Endothelial cell of umbilical vein (primary cell): Measurements from ENCODE around the gene COPB1. TPM values are rescaled to one million over a fixed set of nuclear protein-coding genes. Genes with fewer than 3 reads are reported as not detected.

ENCODE experiments used
- BruUV-seq: library from RNA; stranded (reverse); fragments of 400-500 nt; replicated peaks from 2 replicates; lab custom pipeline; 2021; lab: Mats Ljungman, UMichigan
- CTCF ChIA-PET: fragments of 300-600, 350-600 bp; sonication (Branson Sonifier 250); formaldehyde crosslinking; loops from one replicate; lab custom pipeline; 2021; ENCODE audit warnings: antibody characterized with exemption, inconsistent platforms; lab: Charles Lee
- POLR2A ChIA-PET: fragments of 300-600, 350-600 bp; sonication (Branson Sonifier 250); formaldehyde crosslinking; loops from one replicate; lab custom pipeline; 2021; ENCODE audit warnings: antibody characterized with exemption, inconsistent platforms; lab: Charles Lee
- DNase-seq: peaks from one replicate; pipeline ENCODE4 v3.0.0-alpha.2; 2011; ENCODE audit warnings: low read depth, low spot score
- FAIRE-seq: peaks from 2 replicates; lab custom pipeline; 2011; peaks lifted over from hg19 to GRCh38; lab: Jason Lieb, UNC
- H2AFZ ChIP-seq: 2 replicates; pipeline ENCODE4 v1.6.0; 2012; ENCODE audit warnings: low read depth, low read length, control low read depth, inconsistent platforms
- H3K27ac ChIP-seq: 2 replicates; pipeline ENCODE4 v1.5.1; 2011; ENCODE audit warnings: low read depth, mild to moderate bottlenecking, control low read depth, low read length, moderate library complexity; ENCODE audit not compliant: insufficient read depth
- H3K27me3 ChIP-seq, 2 experiments: 2 replicates each; pipeline versions ENCODE4 v1.6.0 to v1.6.1; 2011; ENCODE audit warnings: low read length in 2 of 2, mixed read lengths in 1 of 2; ENCODE audit not compliant: control insufficient read depth in 2 of 2, insufficient read depth in 2 of 2
- H3K36me3 ChIP-seq, 2 experiments: 2 replicates in 1 of 2; 3 replicates in 1 of 2; pipeline ENCODE4 v1.5.1; 2011; ENCODE audit warnings: low read length in 2 of 2, mild to moderate bottlenecking in 1 of 2, moderate library complexity in 1 of 2; ENCODE audit not compliant: control insufficient read depth in 2 of 2, insufficient read depth in 2 of 2; ENCODE audit errors: extremely low read depth in 1 of 2
- H3K4me1 ChIP-seq: 3 replicates; pipeline ENCODE4 v1.5.1; 2011; ENCODE audit warnings: mild to moderate bottlenecking, low read length; ENCODE audit not compliant: control insufficient read depth, insufficient read depth; ENCODE audit errors: extremely low read depth
- H3K4me2 ChIP-seq: 2 replicates; pipeline ENCODE4 v1.6.1; 2011; ENCODE audit warnings: low read length, control low read depth, mixed read lengths; ENCODE audit not compliant: insufficient read depth
- H3K4me3 ChIP-seq, 3 experiments: fragments of 200-600 bp in 1 of 3; sonication (generic), shearing (Covaris generic) in 1 of 3; replicated peaks in 1 of 3; 2 replicates each; pipeline ENCODE4 v1.5.1; 2011 to 2016; ENCODE audit warnings: control low read depth in 3 of 3, low read length in 3 of 3, mild to moderate bottlenecking in 2 of 3, inconsistent platforms in 1 of 3, low read depth in 1 of 3, moderate library complexity in 1 of 3; ENCODE audit not compliant: insufficient read depth in 1 of 3
- H3K79me2 ChIP-seq: 2 replicates; pipeline ENCODE4 v1.6.0; 2012; ENCODE audit warnings: low read length, inconsistent platforms; ENCODE audit not compliant: control insufficient read depth, insufficient read depth
- H3K9ac ChIP-seq: replicated peaks from 2 replicates; pipeline ENCODE3; 2011; ENCODE audit warnings: low read length, control low read depth; ENCODE audit not compliant: insufficient read depth; ENCODE audit errors: extremely low read depth
- H3K9me1 ChIP-seq: replicated peaks from 3 replicates; pipeline ENCODE4 v1.6.0; 2011; ENCODE audit warnings: mild to moderate bottlenecking, low read length; ENCODE audit not compliant: control insufficient read depth, insufficient read depth; ENCODE audit errors: extremely low read depth
- H3K9me3 ChIP-seq: replicated peaks from 2 replicates; pipeline ENCODE4 v1.5.1; 2012; ENCODE audit warnings: low read length, inconsistent platforms; ENCODE audit not compliant: control insufficient read depth, insufficient read depth
- H4K20me1 ChIP-seq: replicated peaks from 2 replicates; pipeline ENCODE3; 2011; ENCODE audit warnings: mild to moderate bottlenecking, low read length; ENCODE audit not compliant: control insufficient read depth, insufficient read depth; ENCODE audit errors: extremely low read depth
- EZH2 ChIP-seq: IDR thresholded peaks from 2 replicates; pipeline ENCODE4 v1.6.1; 2012; ENCODE audit warnings: borderline replicate concordance, low read depth, mild to moderate bottlenecking, moderate library complexity, low read length, inconsistent platforms; ENCODE audit not compliant: severe bottlenecking
- FOS ChIP-seq: IDR thresholded peaks from 2 replicates; pipeline ENCODE4 v1.6.1; 2011; ENCODE audit warnings: mild to moderate bottlenecking, low read length, moderate library complexity, borderline replicate concordance; ENCODE audit not compliant: insufficient read depth
- GATA2 ChIP-seq: IDR thresholded peaks from 2 replicates; pipeline ENCODE4 v1.7.0; 2011; ENCODE audit warnings: low read depth, mild to moderate bottlenecking, moderate library complexity, mixed read lengths, low read length; ENCODE audit not compliant: insufficient read length, insufficient read depth
- JUN ChIP-seq: IDR thresholded peaks from 2 replicates; pipeline ENCODE4 v1.6.1; 2011; ENCODE audit warnings: borderline replicate concordance, low read depth; ENCODE audit not compliant: insufficient read length, insufficient read depth
- MYC ChIP-seq: IDR thresholded peaks from one replicate; pipeline ENCODE4 v1.6.1; 2011; ENCODE audit warnings: mild to moderate bottlenecking, low read depth, low read length
- POLR2A ChIP-seq: IDR thresholded peaks from 2 replicates; pipeline ENCODE4 v1.6.1; 2012; ENCODE audit warnings: low read depth, mild to moderate bottlenecking, control low read depth, low read length
- POLR2AphosphoS5 ChIP-seq: IDR thresholded peaks from 2 replicates; pipeline ENCODE4 v1.6.1; 2012; ENCODE audit warnings: low read depth, mild to moderate bottlenecking, control low read depth, low read length, moderate library complexity; ENCODE audit not compliant: insufficient read depth
- dilution Hi-C: fragments of 300-500 bp; cut with MboI; formaldehyde crosslinking; loops from one replicate; pipeline ENCODE4 v1.15.0; 2019; ENCODE audit warnings: low sequenced_read_pairs; ENCODE audit not compliant: extremely low pct_ligation_motif_present
- intact Hi-C: fragments of 100-400 bp; cut with micrococcal nuclease; formaldehyde crosslinking; loops from one replicate; pipeline ENCODE4 v1.10.0; 2022
- polyA plus RNA-seq, 4 experiments: library from polyadenylated mRNA; depleted of rRNA in 3 of 4; stranded (reverse) in 3 of 4; unstranded in 1 of 4; fragments of >200 nt; gene quantifications; 2 replicates each; pipeline versions ENCODE4 v1.2.1 to v1.2.3, GENCODE V29; 2011 to 2012; ENCODE audit warnings: missing spikeins in 1 of 4
- total RNA-seq: library from RNA; stranded (reverse); gene quantifications from 2 replicates; pipeline ENCODE4 v1.2.3, GENCODE V29; 2021
- TF ChIP-seq, protein P1 (sequence below): IDR thresholded peaks from 2 replicates; pipeline ENCODE4 v1.6.1; 2011; ENCODE audit not compliant: insufficient read depth, insufficient read length
- TF ChIP-seq, protein P2 (sequence below), 2 donors: IDR thresholded peaks; 1 replicate in 1 of 2; 2 replicates in 1 of 2; pipeline ENCODE4 v1.5.1; 2011; ENCODE audit warnings: low read length in 2 of 2, mild to moderate bottlenecking in 2 of 2, moderate library complexity in 2 of 2, control low read depth in 1 of 2, inconsistent platforms in 1 of 2, low read depth in 1 of 2; ENCODE audit not compliant: insufficient read depth in 1 of 2; ENCODE audit errors: extremely low read depth in 1 of 2

COPB1 gene
- total and polyA plus RNA-seq, 2 donors (not counting 3 experiments of a cell fraction or from before 2014, with no cell fraction given): 61.1 to 145 TPM

DNA sequence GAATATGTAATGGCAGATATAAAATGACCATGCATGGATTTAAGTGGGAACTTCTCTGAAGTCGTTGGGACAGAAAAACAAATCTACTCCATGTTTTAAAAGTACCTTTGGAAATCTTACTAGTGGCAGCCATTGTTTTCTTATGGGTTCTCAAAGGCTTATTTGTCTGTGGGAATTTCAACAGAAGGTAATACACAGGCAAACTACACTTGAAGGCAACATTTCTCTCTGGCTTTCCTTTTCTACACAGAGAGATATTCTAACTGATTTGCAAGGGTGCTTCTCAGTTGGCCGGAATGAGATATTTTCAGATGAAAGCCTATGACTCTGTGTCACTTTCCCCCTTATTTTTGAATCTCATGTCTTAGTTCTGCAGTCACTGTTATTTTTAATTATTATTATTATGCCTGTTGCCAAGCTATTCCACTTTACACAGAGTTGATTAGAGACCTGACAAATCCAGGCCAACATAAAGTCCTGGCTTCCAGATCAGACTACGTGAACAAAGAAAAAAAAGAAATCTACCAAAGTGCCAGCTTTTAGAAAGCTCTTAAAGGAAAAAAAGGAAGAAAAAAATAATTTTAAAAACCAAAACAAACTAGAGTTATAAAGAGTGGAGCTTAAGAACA lies 39.4 kb upstream of the COPB1 start:
- CTCF ChIA-PET: interaction anchor here (1.2 to 2.6 kb wide), 3 partner anchors 8 to 368 kb away, joined by 3 to 25 read pairs (median 4); no protein-coding TSS in a partner anchor
- no peak for TF ChIP-seq FOS
- no peak for TF ChIP-seq POLR2A
- TF ChIP-seq, protein P1, sequence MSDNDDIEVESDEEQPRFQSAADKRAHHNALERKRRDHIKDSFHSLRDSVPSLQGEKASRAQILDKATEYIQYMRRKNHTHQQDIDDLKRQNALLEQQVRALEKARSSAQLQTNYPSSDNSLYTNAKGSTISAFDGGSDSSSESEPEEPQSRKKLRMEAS: no peak
- TF ChIP-seq MYC: no peak
- TF ChIP-seq, protein P2, sequence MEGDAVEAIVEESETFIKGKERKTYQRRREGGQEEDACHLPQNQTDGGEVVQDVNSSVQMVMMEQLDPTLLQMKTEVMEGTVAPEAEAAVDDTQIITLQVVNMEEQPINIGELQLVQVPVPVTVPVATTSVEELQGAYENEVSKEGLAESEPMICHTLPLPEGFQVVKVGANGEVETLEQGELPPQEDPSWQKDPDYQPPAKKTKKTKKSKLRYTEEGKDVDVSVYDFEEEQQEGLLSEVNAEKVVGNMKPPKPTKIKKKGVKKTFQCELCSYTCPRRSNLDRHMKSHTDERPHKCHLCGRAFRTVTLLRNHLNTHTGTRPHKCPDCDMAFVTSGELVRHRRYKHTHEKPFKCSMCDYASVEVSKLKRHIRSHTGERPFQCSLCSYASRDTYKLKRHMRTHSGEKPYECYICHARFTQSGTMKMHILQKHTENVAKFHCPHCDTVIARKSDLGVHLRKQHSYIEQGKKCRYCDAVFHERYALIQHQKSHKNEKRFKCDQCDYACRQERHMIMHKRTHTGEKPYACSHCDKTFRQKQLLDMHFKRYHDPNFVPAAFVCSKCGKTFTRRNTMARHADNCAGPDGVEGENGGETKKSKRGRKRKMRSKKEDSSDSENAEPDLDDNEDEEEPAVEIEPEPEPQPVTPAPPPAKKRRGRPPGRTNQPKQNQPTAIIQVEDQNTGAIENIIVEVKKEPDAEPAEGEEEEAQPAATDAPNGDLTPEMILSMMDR (IDR thresholded peaks at IDR 0.05; ENCODE audit: extremely low read depth in 1 of 2, insufficient read depth in 1 of 2, low read depth in 1 of 2, low read length in 2 of 2): no peak
- no peak for TF ChIP-seq EZH2
- TF ChIP-seq GATA2: no peak
- no peak for TF ChIP-seq POLR2AphosphoS5
- no peak for TF ChIP-seq JUN
- intact Hi-C loops (loop anchor here (5.0 kb wide), 1 partner anchor 538 kb away; no protein-coding TSS in a partner anchor), dilution Hi-C loops (no loop called here)
- H4K20me1 ChIP-seq: no peaks in the 10 kb centered on the region
- H2AFZ ChIP-seq: no peak overlapping the region
- POLR2A ChIA-PET: no interaction called here
- no TSS peak for BruUV-seq
- DNase-seq (no peak), FAIRE-seq (no peak)
- H3K9me1 ChIP-seq: no peaks in the 10 kb centered on the region
- H3K4me1 ChIP-seq: no peaks in the 10 kb centered on the region
- no peak overlapping the region for H3K4me2 ChIP-seq
- peaks cover 9 to 13% of the 10 kb centered on the region in 2 experiments for H3K27me3 ChIP-seq
- no peaks in the 10 kb centered on the region for H3K9me3 ChIP-seq
- no peak overlapping the region for H3K4me3 ChIP-seq
- H3K27ac ChIP-seq: no peak overlapping the region
- no peaks in the 10 kb centered on the region for H3K79me2 ChIP-seq
- H3K9ac ChIP-seq: no peak overlapping the region
- no peaks in the 10 kb centered on the region for H3K36me3 ChIP-seq
